ENCODE data around the gene ADM2.

GRCh38 chr22:50454556-50455075 lies 26.7 kb upstream of the ADM2 start:
- TF ChIP-seq CTCF (IDR thresholded peaks at IDR 0.05): no peak
- no peak for TF ChIP-seq POLR2A (IDR thresholded peaks at IDR 0.05)

Data from right lobe of liver (tissue), 4 donors.